NCI-H460 (cell line): ENCODE results near the gene TNFRSF11A. TPM values are rescaled to one million over a fixed set of nuclear protein-coding genes. Genes with fewer than 3 reads are reported as not detected.

Source experiments
- DNase-seq: peaks from one replicate; pipeline ENCODE4 v3.0.0-alpha.2; 2016; ENCODE audit warnings: low read depth; ENCODE audit errors: extremely low read depth
- total RNA-seq: library from RNA; depleted of rRNA; stranded (reverse); fragments of >200 nt; shearing (Covaris generic); gene quantifications from 2 replicates; pipeline ENCODE4 v1.2.3, GENCODE V29; 2014

Gene TNFRSF11A
- total RNA-seq, 1 experiment from 2014 or later, result 0.87 TPM

DNA sequence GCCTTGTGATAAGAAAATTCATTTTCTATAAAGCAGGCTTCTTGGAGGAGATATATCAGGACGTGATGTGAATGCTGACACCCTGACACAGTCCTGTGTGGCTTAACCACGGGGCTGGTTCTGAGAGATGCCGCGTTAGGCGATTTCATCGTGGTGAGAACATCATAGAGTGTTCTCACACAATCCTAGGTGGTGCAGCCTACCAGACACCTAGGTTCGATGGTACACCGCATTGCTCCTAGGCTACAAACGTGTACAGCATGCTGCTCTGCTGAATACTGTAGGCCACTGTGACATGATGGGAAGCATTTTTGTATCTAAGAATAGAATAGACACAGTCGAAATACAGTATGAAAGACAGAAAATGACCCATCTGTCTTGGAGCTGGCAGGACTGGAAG, 82.5 kb downstream of the TNFRSF11A start:
- no peak for DNase-seq

GRCh38 chr18:62409821-62410220, 84.7 kb downstream of the TNFRSF11A start:
- no peak for DNase-seq

- DNase-seq, result no peak
Measured at GRCh38 chr18:62412231-62412979, 87.3 kb downstream of the TNFRSF11A start.

DNA sequence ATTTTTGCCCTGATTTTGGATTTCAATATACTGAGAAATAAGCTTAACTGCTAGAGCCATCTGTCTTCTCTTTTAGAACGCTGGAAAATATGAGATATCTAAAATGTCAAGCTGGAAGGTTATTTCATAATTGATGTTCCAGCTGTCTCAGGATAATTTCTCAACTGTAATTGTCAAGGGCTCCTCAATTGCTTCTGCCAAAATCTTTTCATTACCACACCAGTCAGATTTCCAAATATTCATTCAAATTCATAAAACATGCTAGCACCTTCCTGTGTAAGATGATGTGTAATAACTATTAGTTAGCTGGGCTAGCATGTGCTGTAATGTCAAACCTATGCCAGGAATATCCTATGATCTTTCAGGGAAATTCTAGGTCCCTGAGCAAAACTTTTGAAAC, 88.1 kb downstream of the TNFRSF11A start:
- no peak for DNase-seq

GRCh38 chr18:62418258-62418657, 93.1 kb downstream of the TNFRSF11A start:
- no peak for DNase-seq

GRCh38 chr18:62420151-62420512, 95.0 kb downstream of the TNFRSF11A start:
- no peak for DNase-seq

DNA sequence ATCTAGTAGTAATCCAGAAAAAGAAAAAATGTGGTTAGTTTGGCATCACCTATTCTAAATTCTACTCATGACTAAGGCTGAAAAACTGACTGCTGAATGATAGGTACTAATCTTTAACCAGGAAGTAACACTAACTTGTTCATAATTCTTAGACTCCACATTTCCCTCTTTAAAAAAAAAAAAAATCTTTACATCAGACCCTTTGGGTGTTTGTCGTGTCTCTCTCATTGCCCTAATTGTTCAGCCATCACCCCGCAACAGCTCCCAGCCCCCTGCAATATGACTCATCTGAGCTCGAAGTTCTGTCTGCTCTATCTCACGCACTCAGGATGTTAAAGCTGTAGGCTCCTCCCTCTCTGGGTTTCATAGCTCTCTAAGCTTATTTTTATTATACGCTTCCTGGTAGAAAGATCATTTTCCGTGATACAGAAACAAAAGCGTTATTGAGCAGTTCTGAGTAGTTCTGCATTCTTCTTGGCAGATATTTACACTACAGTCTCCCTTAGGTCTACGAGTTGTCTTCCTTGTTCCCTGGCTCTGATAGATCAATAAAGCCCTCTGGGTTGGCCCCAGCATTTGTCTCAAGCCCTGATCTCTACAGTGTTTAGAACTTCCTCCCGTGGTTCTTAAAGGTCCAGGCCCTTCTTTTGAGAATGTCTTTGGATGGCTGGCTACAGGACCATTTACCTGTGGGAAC, 95.6 kb downstream of the TNFRSF11A start:
- no peak for DNase-seq

DNA sequence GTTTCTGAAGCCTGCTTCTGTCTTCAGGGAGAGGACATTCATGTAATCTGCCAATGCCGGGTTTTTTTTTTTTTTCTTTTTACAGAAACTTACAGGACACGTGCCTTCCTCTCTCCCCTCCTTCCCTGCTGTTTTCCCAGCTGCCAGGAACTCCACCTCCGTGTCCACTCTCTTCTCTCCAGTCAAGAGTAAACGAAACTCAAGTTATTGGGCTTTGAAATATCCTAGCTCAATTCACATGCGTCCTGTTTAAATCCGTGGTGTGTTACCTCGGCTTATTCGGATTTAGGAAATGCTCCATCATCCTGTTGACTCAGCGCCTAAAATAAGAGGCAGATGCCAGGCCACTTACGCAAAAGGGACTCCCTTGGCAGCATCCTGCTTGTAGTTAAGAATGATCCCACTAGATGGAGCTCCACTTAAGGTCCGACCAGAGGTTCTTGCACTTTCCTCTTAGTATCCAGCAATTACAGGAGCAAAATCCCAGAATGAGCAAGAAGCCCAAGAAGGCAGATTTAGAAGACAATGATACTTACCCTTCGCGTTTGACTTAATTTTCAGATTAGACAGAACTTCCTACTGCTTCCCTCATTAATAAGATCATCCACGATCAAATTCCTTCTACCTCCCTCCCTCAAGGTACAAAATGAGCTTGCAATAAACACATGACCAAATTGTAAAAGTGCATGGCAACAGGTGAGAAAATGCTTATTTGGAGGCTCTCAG, 100.5 kb downstream of the TNFRSF11A start:
- DNase-seq, result peak; percentile 90

- no peak for DNase-seq
Measured at GRCh38 chr18:62426191-62426488, 101.0 kb downstream of the TNFRSF11A start.

- DNase-seq, result no peak
Measured at GRCh38 chr18:62432176-62432575, 107.1 kb downstream of the TNFRSF11A start.

GRCh38 chr18:62434798-62435197, 109.7 kb downstream of the TNFRSF11A start:
- DNase-seq, result no peak

GRCh38 chr18:62435435-62436031, 110.4 kb downstream of the TNFRSF11A start:
- DNase-seq, result no peak

GRCh38 chr18:62436636-62437234, 111.6 kb downstream of the TNFRSF11A start:
- no peak for DNase-seq

DNA sequence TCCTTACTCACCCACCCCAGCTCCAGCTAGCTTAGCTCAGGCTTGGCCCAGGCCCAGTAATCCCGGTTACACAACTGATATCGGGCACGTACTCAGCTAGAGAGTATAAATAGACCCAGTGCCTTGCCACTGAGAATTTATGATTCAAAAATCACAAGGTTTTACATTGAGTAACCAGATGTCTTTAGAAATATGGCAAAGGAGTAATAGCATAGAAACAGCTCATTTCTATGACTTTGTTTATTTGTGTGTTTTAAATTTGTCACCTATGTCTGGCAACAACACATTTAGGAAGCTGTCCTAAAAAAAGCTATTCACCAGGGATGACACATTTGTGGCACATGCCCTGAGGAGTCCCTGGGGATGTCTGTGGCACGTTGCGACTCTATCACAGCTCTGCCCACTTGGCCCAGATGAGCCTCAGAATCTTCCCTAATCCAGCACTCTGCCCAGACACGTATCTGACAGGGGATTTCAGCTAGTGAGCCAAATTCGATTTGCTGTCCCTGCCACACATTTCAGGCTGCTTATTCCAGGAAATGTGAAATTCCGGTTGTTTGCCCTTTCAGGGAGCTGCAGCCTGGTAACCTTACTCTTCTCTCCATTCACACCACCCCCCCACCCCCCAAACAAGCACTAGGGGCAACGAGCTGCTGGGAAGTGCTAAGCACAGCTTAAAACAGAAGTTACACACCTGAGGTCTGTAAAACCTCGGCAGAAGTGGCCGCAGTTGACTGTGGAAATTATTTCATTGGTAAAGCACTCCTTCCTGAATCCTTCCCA, 112.3 kb downstream of the TNFRSF11A start:
- peak; percentile 41 for DNase-seq

DNA sequence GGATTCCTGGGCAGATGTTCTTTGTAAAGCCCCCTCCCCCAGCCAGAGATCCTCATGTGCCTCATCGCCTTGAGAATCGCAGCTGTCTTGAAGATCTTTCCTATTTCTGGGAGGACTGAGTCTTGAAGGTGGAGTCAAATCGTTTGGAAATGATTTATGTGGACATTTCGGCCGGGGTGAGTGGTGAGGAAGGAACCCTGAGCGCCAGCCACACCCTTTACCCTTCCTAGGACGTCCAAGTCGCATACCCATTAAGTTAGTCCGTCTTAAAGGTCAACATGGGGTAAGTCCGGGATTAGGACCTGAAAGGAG, 112.9 kb downstream of the TNFRSF11A start:
- no peak for DNase-seq

- no peak for DNase-seq
Measured at GRCh38 chr18:62438402-62438801, 113.3 kb downstream of the TNFRSF11A start.

- no peak for DNase-seq
Measured at GRCh38 chr18:62438866-62439265, 113.8 kb downstream of the TNFRSF11A start.
